ENCODE data around the gene PATL1. TPM values are rescaled to one million over a fixed set of nuclear protein-coding genes. Genes with fewer than 3 reads are reported as not detected.

Gene PATL1
- total and polyA plus RNA-seq, 2 of the 8 experiments (the other 6 are each of a cell fraction or from before 2014, with no cell fraction given) = 30.4 to 33.4 TPM

- TF ChIP-seq, protein P1, sequence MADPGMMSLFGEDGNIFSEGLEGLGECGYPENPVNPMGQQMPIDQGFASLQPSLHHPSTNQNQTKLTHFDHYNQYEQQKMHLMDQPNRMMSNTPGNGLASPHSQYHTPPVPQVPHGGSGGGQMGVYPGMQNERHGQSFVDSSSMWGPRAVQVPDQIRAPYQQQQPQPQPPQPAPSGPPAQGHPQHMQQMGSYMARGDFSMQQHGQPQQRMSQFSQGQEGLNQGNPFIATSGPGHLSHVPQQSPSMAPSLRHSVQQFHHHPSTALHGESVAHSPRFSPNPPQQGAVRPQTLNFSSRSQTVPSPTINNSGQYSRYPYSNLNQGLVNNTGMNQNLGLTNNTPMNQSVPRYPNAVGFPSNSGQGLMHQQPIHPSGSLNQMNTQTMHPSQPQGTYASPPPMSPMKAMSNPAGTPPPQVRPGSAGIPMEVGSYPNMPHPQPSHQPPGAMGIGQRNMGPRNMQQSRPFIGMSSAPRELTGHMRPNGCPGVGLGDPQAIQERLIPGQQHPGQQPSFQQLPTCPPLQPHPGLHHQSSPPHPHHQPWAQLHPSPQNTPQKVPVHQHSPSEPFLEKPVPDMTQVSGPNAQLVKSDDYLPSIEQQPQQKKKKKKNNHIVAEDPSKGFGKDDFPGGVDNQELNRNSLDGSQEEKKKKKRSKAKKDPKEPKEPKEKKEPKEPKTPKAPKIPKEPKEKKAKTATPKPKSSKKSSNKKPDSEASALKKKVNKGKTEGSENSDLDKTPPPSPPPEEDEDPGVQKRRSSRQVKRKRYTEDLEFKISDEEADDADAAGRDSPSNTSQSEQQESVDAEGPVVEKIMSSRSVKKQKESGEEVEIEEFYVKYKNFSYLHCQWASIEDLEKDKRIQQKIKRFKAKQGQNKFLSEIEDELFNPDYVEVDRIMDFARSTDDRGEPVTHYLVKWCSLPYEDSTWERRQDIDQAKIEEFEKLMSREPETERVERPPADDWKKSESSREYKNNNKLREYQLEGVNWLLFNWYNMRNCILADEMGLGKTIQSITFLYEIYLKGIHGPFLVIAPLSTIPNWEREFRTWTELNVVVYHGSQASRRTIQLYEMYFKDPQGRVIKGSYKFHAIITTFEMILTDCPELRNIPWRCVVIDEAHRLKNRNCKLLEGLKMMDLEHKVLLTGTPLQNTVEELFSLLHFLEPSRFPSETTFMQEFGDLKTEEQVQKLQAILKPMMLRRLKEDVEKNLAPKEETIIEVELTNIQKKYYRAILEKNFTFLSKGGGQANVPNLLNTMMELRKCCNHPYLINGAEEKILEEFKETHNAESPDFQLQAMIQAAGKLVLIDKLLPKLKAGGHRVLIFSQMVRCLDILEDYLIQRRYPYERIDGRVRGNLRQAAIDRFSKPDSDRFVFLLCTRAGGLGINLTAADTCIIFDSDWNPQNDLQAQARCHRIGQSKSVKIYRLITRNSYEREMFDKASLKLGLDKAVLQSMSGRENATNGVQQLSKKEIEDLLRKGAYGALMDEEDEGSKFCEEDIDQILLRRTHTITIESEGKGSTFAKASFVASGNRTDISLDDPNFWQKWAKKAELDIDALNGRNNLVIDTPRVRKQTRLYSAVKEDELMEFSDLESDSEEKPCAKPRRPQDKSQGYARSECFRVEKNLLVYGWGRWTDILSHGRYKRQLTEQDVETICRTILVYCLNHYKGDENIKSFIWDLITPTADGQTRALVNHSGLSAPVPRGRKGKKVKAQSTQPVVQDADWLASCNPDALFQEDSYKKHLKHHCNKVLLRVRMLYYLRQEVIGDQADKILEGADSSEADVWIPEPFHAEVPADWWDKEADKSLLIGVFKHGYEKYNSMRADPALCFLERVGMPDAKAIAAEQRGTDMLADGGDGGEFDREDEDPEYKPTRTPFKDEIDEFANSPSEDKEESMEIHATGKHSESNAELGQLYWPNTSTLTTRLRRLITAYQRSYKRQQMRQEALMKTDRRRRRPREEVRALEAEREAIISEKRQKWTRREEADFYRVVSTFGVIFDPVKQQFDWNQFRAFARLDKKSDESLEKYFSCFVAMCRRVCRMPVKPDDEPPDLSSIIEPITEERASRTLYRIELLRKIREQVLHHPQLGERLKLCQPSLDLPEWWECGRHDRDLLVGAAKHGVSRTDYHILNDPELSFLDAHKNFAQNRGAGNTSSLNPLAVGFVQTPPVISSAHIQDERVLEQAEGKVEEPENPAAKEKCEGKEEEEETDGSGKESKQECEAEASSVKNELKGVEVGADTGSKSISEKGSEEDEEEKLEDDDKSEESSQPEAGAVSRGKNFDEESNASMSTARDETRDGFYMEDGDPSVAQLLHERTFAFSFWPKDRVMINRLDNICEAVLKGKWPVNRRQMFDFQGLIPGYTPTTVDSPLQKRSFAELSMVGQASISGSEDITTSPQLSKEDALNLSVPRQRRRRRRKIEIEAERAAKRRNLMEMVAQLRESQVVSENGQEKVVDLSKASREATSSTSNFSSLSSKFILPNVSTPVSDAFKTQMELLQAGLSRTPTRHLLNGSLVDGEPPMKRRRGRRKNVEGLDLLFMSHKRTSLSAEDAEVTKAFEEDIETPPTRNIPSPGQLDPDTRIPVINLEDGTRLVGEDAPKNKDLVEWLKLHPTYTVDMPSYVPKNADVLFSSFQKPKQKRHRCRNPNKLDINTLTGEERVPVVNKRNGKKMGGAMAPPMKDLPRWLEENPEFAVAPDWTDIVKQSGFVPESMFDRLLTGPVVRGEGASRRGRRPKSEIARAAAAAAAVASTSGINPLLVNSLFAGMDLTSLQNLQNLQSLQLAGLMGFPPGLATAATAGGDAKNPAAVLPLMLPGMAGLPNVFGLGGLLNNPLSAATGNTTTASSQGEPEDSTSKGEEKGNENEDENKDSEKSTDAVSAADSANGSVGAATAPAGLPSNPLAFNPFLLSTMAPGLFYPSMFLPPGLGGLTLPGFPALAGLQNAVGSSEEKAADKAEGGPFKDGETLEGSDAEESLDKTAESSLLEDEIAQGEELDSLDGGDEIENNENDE (IDR thresholded peaks at IDR 0.05; ENCODE audit: insufficient replicate concordance, low read length) = no peak
- TF ChIP-seq POLR2A (IDR thresholded peaks at IDR 0.05; ENCODE audit: control extremely low read depth in 1 of 2, low read depth in 2 of 2, low read length in 2 of 2) = no peak
- TF ChIP-seq BCL11A (IDR thresholded peaks at IDR 0.05; ENCODE audit: low read depth in 2 of 2, low read length in 2 of 2) = no peak
These were observed 37.9 kb upstream of the PATL1 start (continued) for GRCh38 chr11:59706518-59707285.

Measured in H1 (cell line).